ENCODE results near the gene RUSC2.

DNA sequence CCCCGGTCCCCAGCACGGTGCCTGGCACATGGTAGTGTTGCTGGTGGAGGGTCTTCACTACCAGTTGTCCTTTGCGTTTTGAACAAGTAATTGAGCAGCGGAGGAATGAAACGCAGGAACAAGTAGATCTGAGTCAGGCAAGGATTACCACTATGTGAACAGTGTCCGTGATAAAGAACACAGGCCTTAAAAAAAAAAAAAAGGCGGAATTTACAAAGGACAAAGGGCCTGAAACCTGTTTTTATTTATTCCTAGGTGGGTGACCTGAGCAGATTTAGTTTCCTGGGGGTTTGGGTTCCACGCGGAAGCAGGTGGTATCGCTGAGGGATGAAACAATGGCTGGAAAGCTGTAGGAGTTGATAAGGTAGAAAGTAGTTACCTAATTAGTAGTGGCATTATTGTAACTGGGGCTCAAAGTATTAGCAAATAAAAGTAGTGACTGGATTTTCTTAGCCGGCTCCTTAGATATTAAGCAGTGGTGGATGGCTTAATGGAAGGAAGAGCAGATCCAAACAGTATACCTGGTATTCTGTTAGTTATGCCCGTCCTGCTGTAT lies 1.1 kb downstream of the RUSC2 start:
- TF ChIP-seq, protein P1, sequence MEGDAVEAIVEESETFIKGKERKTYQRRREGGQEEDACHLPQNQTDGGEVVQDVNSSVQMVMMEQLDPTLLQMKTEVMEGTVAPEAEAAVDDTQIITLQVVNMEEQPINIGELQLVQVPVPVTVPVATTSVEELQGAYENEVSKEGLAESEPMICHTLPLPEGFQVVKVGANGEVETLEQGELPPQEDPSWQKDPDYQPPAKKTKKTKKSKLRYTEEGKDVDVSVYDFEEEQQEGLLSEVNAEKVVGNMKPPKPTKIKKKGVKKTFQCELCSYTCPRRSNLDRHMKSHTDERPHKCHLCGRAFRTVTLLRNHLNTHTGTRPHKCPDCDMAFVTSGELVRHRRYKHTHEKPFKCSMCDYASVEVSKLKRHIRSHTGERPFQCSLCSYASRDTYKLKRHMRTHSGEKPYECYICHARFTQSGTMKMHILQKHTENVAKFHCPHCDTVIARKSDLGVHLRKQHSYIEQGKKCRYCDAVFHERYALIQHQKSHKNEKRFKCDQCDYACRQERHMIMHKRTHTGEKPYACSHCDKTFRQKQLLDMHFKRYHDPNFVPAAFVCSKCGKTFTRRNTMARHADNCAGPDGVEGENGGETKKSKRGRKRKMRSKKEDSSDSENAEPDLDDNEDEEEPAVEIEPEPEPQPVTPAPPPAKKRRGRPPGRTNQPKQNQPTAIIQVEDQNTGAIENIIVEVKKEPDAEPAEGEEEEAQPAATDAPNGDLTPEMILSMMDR (conservative IDR thresholded peaks at IDR 0.05; ENCODE audit: low read length): no peak
- no peak for TF ChIP-seq EZH2phosphoT487 (IDR thresholded peaks at IDR 0.05; ENCODE audit: borderline replicate concordance, low read depth, low read length)

Data from OCI-LY7 (cell line).